WI38 (cell line): ENCODE results near the gene TMEM273.

Experiments
- H3K4me3 ChIP-seq: 2 replicates; pipeline ENCODE4 v1.5.1; 2011; ENCODE audit warnings: low read depth, mild to moderate bottlenecking, control low read depth, low read length
- CTCF ChIP-seq: IDR thresholded peaks from 2 replicates; pipeline ENCODE4 v1.5.1; 2012; ENCODE audit warnings: low read depth, mild to moderate bottlenecking, control low read depth, low read length

The TMEM273 gene

GRCh38 chr10:49175587-49176309, 12.4 kb downstream of the TMEM273 start:
- TF ChIP-seq CTCF, result no peak

GRCh38 chr10:49174926-49175500, 13.2 kb downstream of the TMEM273 start:
- TF ChIP-seq CTCF, result no peak
- H3K4me3 ChIP-seq, result no peak overlapping the region

More at GRCh38 chr10:49175587-49176309, 12.4 kb downstream of the TMEM273 start:
- no peak overlapping the region for H3K4me3 ChIP-seq

- H3K4me3 ChIP-seq, result no peak overlapping the region
- TF ChIP-seq CTCF, result no peak
Observed at GRCh38 chr10:49174261-49174925, 13.8 kb downstream of the TMEM273 start.

- TF ChIP-seq CTCF, result no peak
- no peak overlapping the region for H3K4me3 ChIP-seq
Observed at GRCh38 chr10:49173853-49174252, 14.3 kb downstream of the TMEM273 start.

- no peak overlapping the region for H3K4me3 ChIP-seq
Observed at GRCh38 chr10:49173201-49173772, 14.9 kb downstream of the TMEM273 start.

GRCh38 chr10:49172777-49173132, 15.4 kb downstream of the TMEM273 start:
- no peak for TF ChIP-seq CTCF
- no peak overlapping the region for H3K4me3 ChIP-seq

More at GRCh38 chr10:49173201-49173772, 14.9 kb downstream of the TMEM273 start:
- TF ChIP-seq CTCF, result no peak
